ENCODE measurements around the gene NECTIN4. TPM values are rescaled to one million over a fixed set of nuclear protein-coding genes. Genes with fewer than 3 reads are reported as not detected.

NECTIN4 gene
- total and polyA plus RNA-seq, 7 experiments from 2014 or later = not detected

GRCh38 chr1:161052899-161053298, 36.5 kb downstream of the NECTIN4 start:
- H3K4me3 Mint-ChIP-seq = no peak overlapping the region
- CTCF ChIA-PET = no interaction called here

GRCh38 chr1:161051219-161051618, 38.1 kb downstream of the NECTIN4 start:
- H3K4me1 Mint-ChIP-seq = peaks cover 26 to 37% (median 29%) of the 10 kb centered on the region in 7 donors
- H3K9me3 ChIP-seq (ENCODE audit: control insufficient read depth in 2 of 3, low read length in 3 of 3) = no peaks in the 10 kb centered on the region
- intact Hi-C loops (cut with micrococcal nuclease) = no loop called here
- no peak overlapping the region for H3K4me3 Mint-ChIP-seq
- peak overlapping the region in 3 of 9 donors; percentile 47 to 62 (median 55) for H3K27ac Mint-ChIP-seq
- H3K9me3 Mint-ChIP-seq = no peaks in the 10 kb centered on the region
- H3K36me3 Mint-ChIP-seq = peaks cover 8 to 64% (median 31%) of the 10 kb centered on the region in 5 donors
- H3K4me3 ChIP-seq (ENCODE audit: low read length) = no peak overlapping the region
- peaks cover 5 to 9% of the 10 kb centered on the region in 2 donors for H3K4me1 ChIP-seq (ENCODE audit: control insufficient read depth in 2 of 2, insufficient read depth in 2 of 2, low read length in 2 of 2)
- peaks cover 57 to 81% (median 59%) of the 10 kb centered on the region in 3 experiments for H3K36me3 ChIP-seq (ENCODE audit: control insufficient read depth in 2 of 3, insufficient read depth in 3 of 3, low read length in 3 of 3)
- DNase-seq = no peak
- no peak overlapping the region for H3K27ac ChIP-seq (ENCODE audit: low read depth, low read length)
- no peaks in the 10 kb centered on the region for H3K27me3 Mint-ChIP-seq
- no peaks in the 10 kb centered on the region for H3K27me3 ChIP-seq (ENCODE audit: control insufficient read depth in 2 of 2, insufficient read depth in 2 of 2, low read length in 2 of 2)
- ATAC-seq = no peak
- POLR2A ChIA-PET = interaction anchor here (0.6 to 16.0 kb wide), 6 partner anchors 10 to 92 kb away, joined by 3 to 377 read pairs (median 4); partner anchors contain the start of gene ARHGAP30
- CTCF ChIA-PET = interaction anchor here (0.9 kb wide), 1 partner anchor 46 kb away, joined by 6 read pairs; no protein-coding TSS in a partner anchor

More at GRCh38 chr1:161052899-161053298, 36.5 kb downstream of the NECTIN4 start:
- Histone ChIP-seq H3K4me3 (ENCODE audit: low read length) (no peak overlapping the region), H3K27me3 (ENCODE audit: control insufficient read depth in 2 of 2, insufficient read depth in 2 of 2, low read length in 2 of 2) (no peaks in the 10 kb centered on the region), H3K9me3 (ENCODE audit: control insufficient read depth in 2 of 3, low read length in 3 of 3) (no peaks in the 10 kb centered on the region), H3K36me3 (ENCODE audit: control insufficient read depth in 2 of 3, insufficient read depth in 3 of 3, low read length in 3 of 3) (peaks cover 70 to 94% (median 72%) of the 10 kb centered on the region in 3 experiments), H3K4me1 (ENCODE audit: control insufficient read depth in 2 of 2, insufficient read depth in 2 of 2, low read length in 2 of 2) (peaks cover 0 to 4% of the 10 kb centered on the region in 2 donors), H3K27ac (ENCODE audit: low read depth, low read length) (peak overlapping the region; percentile 14)
- H3K36me3 Mint-ChIP-seq = peaks cover 13 to 71% (median 37%) of the 10 kb centered on the region in 5 donors
- H3K27ac Mint-ChIP-seq = peak overlapping the region in 6 of 9 donors; percentile 11 to 84 (median 59)
- no peaks in the 10 kb centered on the region for H3K27me3 Mint-ChIP-seq
- POLR2A ChIA-PET = interaction anchor here (1.2 to 16.0 kb wide), 3 partner anchors 16 to 45 kb away, joined by 3 to 377 read pairs (median 36); partner anchors contain the start of genes ARHGAP30 and KLHDC9
- DNase-seq (no peak), ATAC-seq (no peak)
- no peaks in the 10 kb centered on the region for H3K9me3 Mint-ChIP-seq
- intact Hi-C loops (cut with micrococcal nuclease) = no loop called here
- H3K4me1 Mint-ChIP-seq = peaks cover 24 to 38% (median 32%) of the 10 kb centered on the region in 7 donors

GRCh38 chr1:161048949-161049722, 40.2 kb downstream of the NECTIN4 start:
- H3K4me1 Mint-ChIP-seq = peaks cover 31 to 46% (median 33%) of the 10 kb centered on the region in 7 donors
- H3K4me1 ChIP-seq (ENCODE audit: control insufficient read depth in 2 of 2, insufficient read depth in 2 of 2, low read length in 2 of 2) = peaks cover 14% of the 10 kb centered on the region in 2 donors
- no peaks in the 10 kb centered on the region for H3K27me3 ChIP-seq (ENCODE audit: control insufficient read depth in 2 of 2, insufficient read depth in 2 of 2, low read length in 2 of 2)
- H3K27me3 Mint-ChIP-seq = no peaks in the 10 kb centered on the region
- peaks cover 41 to 71% (median 46%) of the 10 kb centered on the region in 3 experiments for H3K36me3 ChIP-seq (ENCODE audit: control insufficient read depth in 2 of 3, insufficient read depth in 3 of 3, low read length in 3 of 3)
- intact Hi-C loops (cut with micrococcal nuclease) = loop anchor here (5.0 to 10.0 kb wide), 4 partner anchors 176 to 784 kb away; partner anchors contain the start of genes APOA2 (in 1 of the 2), COPA (in 1 of the 2), DCAF8 (in 1 of the 2) and NCSTN (in 1 of the 2)
- H3K9me3 Mint-ChIP-seq = no peaks in the 10 kb centered on the region
- H3K4me3 ChIP-seq (ENCODE audit: low read length) = no peak overlapping the region
- CTCF ChIA-PET = interaction anchor here (0.5 to 1.5 kb wide), 3 partner anchors 7 to 80 kb away, joined by 3 read pairs; no protein-coding TSS in a partner anchor
- H3K27ac Mint-ChIP-seq = peak overlapping the region in 8 of 9 donors; percentile 36 to 88 (median 64)
- no peak for ATAC-seq
- DNase-seq = no peak
- peaks cover 12 to 58% (median 27%) of the 10 kb centered on the region in 5 donors for H3K36me3 Mint-ChIP-seq
- H3K27ac ChIP-seq (ENCODE audit: low read depth, low read length) = no peak overlapping the region
- H3K4me3 Mint-ChIP-seq = peak overlapping the region in 1 of 10 donors; percentile 79
- H3K9me3 ChIP-seq (ENCODE audit: control insufficient read depth in 2 of 3, low read length in 3 of 3) = no peaks in the 10 kb centered on the region
- POLR2A ChIA-PET = interaction anchor here (0.9 to 16.0 kb wide), 3 partner anchors 10 to 20 kb away, joined by 3 to 377 read pairs (median 3); partner anchors contain the start of genes ARHGAP30 and TSTD1

DNA sequence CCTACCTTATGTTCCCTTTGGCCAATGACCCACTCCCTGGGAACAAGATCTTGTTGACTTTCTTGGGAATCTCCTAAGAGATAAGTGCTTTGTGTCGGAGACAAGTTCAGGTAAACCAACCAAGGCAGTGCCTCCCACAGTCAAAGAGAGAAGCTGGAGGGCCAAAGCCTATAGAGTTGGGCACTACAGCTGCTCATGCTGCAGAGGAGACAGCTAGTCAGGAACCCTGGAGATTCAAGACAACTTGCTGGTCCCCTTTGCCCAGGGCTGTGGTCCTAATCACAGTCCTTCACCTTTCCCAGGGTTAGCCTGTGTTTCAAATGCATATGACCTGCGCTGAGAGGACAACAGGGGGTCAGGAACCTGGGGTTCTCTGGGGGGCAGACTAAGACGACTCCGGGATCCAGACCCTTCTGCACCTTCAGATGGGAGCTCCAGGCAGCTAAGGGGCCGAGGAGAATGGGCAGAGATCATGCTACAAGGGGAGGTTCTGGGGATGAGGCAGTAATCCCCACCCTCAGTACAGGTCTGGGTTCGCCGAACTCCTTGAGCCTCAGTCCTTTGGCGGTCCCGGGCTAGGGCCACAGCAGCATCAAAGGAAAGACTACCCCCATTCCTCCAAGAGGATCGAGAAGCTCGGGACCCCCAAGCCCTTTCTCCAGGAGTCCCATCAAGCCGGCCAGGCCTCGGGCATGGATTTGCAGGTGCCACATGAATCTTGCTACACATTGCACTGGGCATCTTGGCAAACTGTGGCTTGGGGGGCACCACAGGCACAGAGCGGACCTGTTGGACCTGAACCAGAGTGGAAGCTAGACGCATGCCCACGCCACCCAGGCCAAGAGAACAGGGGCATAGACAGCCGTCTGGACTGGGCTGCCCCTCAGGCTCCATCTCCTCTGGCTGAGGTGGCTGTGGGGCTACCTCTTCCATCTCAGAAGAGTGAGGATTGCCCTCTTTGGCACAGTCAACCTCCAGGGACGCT, 41.6 kb downstream of the NECTIN4 start:
- Histone ChIP-seq H3K4me3 (ENCODE audit: low read length) (no peak overlapping the region), H3K9me3 (ENCODE audit: control insufficient read depth in 2 of 3, low read length in 3 of 3) (no peaks in the 10 kb centered on the region), H3K4me1 (ENCODE audit: control insufficient read depth in 2 of 2, insufficient read depth in 2 of 2, low read length in 2 of 2) (peaks cover 15 to 17% of the 10 kb centered on the region in 2 donors), H3K27me3 (ENCODE audit: control insufficient read depth in 2 of 2, insufficient read depth in 2 of 2, low read length in 2 of 2) (no peaks in the 10 kb centered on the region), H3K27ac (ENCODE audit: low read depth, low read length) (peak overlapping the region; percentile 92), H3K36me3 (ENCODE audit: control insufficient read depth in 2 of 3, insufficient read depth in 3 of 3, low read length in 3 of 3) (peaks cover 27 to 62% (median 33%) of the 10 kb centered on the region in 3 experiments)
- intact Hi-C loops (cut with micrococcal nuclease) = loop anchor here (5.0 to 10.0 kb wide), 4 partner anchors 177 to 783 kb away; partner anchors contain the start of genes APOA2 (in 1 of the 2), COPA (in 1 of the 2), DCAF8 (in 1 of the 2) and NCSTN (in 1 of the 2)
- peaks cover 14 to 49% (median 23%) of the 10 kb centered on the region in 5 donors for H3K36me3 Mint-ChIP-seq
- peak overlapping the region in 7 of 10 donors; percentile 9 to 50 (median 30) for H3K4me3 Mint-ChIP-seq
- CTCF ChIA-PET = interaction anchor here (1.5 to 3.7 kb wide), 3 partner anchors 20 to 50 kb away, joined by 3 to 42 read pairs (median 38); partner anchors contain the start of genes ARHGAP30 and KLHDC9
- POLR2A ChIA-PET = interaction anchor here (0.8 to 16.0 kb wide), 10 partner anchors 9 to 154 kb away, joined by 3 to 377 read pairs (median 8); partner anchors contain the start of genes ARHGAP30, F11R, KLHDC9 and NDUFS2
- no peaks in the 10 kb centered on the region for H3K27me3 Mint-ChIP-seq
- H3K27ac Mint-ChIP-seq = peak overlapping the region; percentile 92 to 100 (median 99)
- DNase-seq = no peak
- peaks cover 33 to 48% (median 37%) of the 10 kb centered on the region in 7 donors for H3K4me1 Mint-ChIP-seq
- H3K9me3 Mint-ChIP-seq = no peaks in the 10 kb centered on the region
- ATAC-seq = no peak

DNA sequence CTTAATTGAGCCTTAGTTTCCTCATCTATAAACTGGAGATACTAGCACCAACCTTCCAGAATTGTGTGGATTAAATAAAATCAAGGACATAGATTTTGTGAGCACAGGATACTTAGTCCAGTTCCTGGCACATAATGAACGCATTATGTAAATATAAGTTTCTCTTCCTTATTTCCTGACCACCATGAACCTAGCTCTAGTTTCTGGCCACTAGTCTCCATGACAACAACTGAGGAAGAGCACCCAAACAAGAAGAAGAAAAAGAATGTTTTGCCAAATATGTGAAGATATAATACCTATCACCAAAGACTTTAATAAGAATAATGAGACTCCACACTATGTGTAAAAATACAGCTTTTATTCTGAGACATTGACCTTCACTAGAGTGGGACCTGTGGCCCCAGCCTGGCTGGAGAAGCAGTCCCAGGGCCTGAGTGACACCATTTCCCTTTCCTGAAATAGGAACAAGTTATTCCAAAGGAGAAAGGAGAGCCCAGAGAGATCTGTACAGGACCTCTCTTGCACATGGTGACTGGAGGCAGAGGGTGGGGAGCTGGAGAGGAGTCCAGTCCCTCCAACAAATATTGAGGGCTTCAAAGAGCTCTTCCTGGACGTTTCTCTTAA, 42.6 kb downstream of the NECTIN4 start:
- Histone ChIP-seq H3K4me1 (ENCODE audit: control insufficient read depth in 2 of 2, insufficient read depth in 2 of 2, low read length in 2 of 2) (peaks cover 17% of the 10 kb centered on the region in 2 donors), H3K9me3 (ENCODE audit: control insufficient read depth in 2 of 3, low read length in 3 of 3) (no peaks in the 10 kb centered on the region), H3K27me3 (ENCODE audit: control insufficient read depth in 2 of 2, insufficient read depth in 2 of 2, low read length in 2 of 2) (no peaks in the 10 kb centered on the region), H3K27ac (ENCODE audit: low read depth, low read length) (peak overlapping the region; percentile 92), H3K36me3 (ENCODE audit: control insufficient read depth in 2 of 3, insufficient read depth in 3 of 3, low read length in 3 of 3) (peaks cover 19 to 63% (median 26%) of the 10 kb centered on the region in 3 experiments), H3K4me3 (ENCODE audit: low read length) (peak overlapping the region; percentile 93)
- Mint-ChIP-seq H3K4me1 (peaks cover 37 to 47% (median 43%) of the 10 kb centered on the region in 7 donors), H3K27ac (peak overlapping the region; percentile 92 to 100 (median 99)), H3K36me3 (peaks cover 15 to 50% (median 17%) of the 10 kb centered on the region in 5 donors), H3K27me3 (no peaks in the 10 kb centered on the region), H3K4me3 (peak overlapping the region; percentile 93 to 100 (median 97)), H3K9me3 (no peaks in the 10 kb centered on the region)
- POLR2A ChIA-PET = interaction anchor here (0.5 to 16.0 kb wide), 25 partner anchors 8 to 250 kb away, joined by 3 to 377 read pairs (median 6); partner anchors contain the start of genes ARHGAP30, DEDD, F11R and KLHDC9
- ATAC-seq = no peak
- CTCF ChIA-PET = interaction anchor here (0.9 to 3.7 kb wide), 4 partner anchors 14 to 51 kb away, joined by 5 to 42 read pairs (median 24); partner anchors contain the start of genes ARHGAP30 and KLHDC9
- intact Hi-C loops (cut with micrococcal nuclease) = loop anchor here (1.0 to 10.0 kb wide), 6 partner anchors 25 to 782 kb away; partner anchors contain the start of genes APOA2 (in 1 of the 2), COPA (in 1 of the 2), DCAF8 (in 1 of the 2) and F11R (in 1 of the 2)
- no peak for DNase-seq
